NB4 (cell line): ENCODE results near the gene HTR1E.

ENCODE experiments used
- DNase-seq: peaks from one replicate; pipeline ENCODE4 v3.0.0; 2010; ENCODE audit warnings: low read depth
- H3K4me3 ChIP-seq: one replicate; pipeline ENCODE4 v1.5.1; 2011; ENCODE audit warnings: mild to moderate bottlenecking, low read depth, low read length, moderate library complexity
- MYC ChIP-seq: IDR thresholded peaks from 2 replicates; pipeline ENCODE4 v1.6.1; 2011; ENCODE audit warnings: low read depth, low read length
- POLR2A ChIP-seq: IDR thresholded peaks from 2 replicates; pipeline ENCODE4 v1.6.1; 2011; ENCODE audit warnings: mild to moderate bottlenecking; ENCODE audit not compliant: insufficient read length; ENCODE audit errors: extremely low read depth
- TF ChIP-seq, protein P1 (sequence below): IDR thresholded peaks from 2 replicates; pipeline ENCODE4 v1.6.1; 2011; ENCODE audit warnings: low read depth, low read length
- TF ChIP-seq, protein P2 (sequence below): IDR thresholded peaks from one replicate; pipeline ENCODE4 v1.5.1; 2012; ENCODE audit warnings: low read depth, low read length

HTR1E gene

DNA sequence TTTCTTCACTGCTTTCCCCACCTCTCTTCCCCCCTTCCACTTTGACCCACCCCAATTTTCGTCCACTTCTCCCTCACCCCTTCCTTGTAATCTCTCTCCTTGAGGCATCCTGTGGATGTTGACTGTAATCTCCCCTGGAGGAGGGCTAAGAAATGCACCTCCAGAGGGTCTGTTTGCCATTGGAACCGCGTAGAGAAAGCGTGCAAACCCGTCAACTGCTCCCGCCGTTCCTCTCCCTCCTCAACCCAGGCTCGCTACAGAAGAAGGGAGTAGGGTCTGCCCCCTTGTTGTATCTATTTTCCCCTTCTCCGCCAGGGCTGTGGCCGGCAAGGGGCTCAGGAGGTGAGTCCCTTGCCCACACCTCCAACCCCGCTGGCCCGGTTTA is 502 bp upstream of the HTR1E start:
- TF ChIP-seq MYC (no peak), POLR2A (no peak)
- TF ChIP-seq, protein P1, sequence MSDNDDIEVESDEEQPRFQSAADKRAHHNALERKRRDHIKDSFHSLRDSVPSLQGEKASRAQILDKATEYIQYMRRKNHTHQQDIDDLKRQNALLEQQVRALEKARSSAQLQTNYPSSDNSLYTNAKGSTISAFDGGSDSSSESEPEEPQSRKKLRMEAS = no peak
- TF ChIP-seq, protein P2, sequence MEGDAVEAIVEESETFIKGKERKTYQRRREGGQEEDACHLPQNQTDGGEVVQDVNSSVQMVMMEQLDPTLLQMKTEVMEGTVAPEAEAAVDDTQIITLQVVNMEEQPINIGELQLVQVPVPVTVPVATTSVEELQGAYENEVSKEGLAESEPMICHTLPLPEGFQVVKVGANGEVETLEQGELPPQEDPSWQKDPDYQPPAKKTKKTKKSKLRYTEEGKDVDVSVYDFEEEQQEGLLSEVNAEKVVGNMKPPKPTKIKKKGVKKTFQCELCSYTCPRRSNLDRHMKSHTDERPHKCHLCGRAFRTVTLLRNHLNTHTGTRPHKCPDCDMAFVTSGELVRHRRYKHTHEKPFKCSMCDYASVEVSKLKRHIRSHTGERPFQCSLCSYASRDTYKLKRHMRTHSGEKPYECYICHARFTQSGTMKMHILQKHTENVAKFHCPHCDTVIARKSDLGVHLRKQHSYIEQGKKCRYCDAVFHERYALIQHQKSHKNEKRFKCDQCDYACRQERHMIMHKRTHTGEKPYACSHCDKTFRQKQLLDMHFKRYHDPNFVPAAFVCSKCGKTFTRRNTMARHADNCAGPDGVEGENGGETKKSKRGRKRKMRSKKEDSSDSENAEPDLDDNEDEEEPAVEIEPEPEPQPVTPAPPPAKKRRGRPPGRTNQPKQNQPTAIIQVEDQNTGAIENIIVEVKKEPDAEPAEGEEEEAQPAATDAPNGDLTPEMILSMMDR = no peak
- no peak overlapping the region for H3K4me3 ChIP-seq
- DNase-seq = no peak

DNA sequence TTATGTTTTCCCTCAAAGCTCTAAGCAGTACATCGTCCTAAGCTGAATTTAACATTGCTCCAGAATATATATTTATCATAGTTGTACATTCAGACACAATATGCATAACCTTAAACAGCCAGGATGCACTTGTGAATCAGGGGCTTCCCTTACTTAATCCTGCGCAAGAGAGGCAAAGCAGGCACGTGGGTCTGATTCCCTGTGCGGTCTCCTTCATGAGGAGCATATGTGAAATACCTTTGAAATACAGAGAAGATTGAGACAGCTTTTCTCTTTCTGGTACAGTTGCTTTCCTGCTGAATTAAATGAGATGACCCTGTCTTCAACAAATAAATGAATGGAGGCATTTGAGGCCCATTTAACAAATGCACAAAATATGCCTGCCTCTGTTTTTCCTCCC is 1.5 kb downstream of the HTR1E start:
- H3K4me3 ChIP-seq = no peak overlapping the region
- TF ChIP-seq MYC = no peak

DNA sequence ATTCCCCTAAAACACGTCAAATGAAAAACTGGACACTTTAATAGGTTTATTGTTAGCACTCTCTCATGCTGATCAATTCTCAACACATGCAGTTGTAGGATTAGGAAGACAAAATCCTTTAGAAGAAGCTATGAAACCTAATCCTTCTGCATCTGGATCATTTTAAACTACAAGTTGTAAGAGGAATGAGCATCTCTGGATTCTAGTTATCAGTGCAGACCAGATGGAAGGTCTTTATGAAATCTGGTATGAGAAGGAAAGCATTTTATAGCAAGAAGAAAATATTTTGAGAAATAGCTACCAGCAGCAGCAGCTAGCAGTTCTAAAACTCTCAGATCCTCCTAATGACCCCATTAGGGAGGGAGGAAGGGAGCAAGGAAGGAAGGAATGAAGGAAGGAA is 4.1 kb downstream of the HTR1E start:
- no peak for DNase-seq
- TF ChIP-seq, protein P1 = no peak
- no peak overlapping the region for H3K4me3 ChIP-seq

More for the DNA sequence above, 1.5 kb downstream of the HTR1E start:
- DNase-seq = no peak

DNA sequence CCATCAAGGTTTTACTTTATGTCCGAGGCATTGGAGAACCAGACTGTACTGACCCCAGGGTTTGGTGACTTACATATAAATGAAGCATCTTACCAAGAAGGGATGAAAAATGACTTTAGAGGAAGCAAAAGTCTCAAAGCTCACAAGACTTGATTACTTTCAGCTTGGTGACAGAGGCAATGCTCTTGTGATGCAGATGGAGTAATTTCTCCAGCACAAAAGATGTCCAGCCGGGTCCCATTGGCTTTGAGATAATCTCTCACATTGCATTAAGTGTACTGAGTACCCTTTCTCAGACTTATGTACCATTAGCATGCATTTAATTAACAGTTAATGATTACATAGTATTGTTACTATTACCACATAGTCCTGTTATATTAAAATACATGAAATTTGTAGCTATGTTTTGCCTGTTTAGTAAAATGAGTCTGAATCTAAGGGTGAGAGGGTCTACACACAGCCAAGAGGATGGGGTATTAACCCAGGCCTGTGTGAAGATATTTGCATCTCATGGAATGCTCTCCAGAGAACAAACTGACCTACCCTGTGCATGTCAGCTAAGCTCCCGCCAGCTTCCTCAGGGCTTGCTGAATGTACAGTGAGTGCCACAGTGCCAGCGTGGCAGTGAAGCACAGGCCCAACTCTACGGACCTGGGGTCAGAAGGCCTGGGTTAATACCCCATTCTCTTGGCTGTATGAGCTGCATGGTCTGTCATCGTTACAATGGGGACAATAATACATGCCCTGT is 5.6 kb downstream of the HTR1E start:
- TF ChIP-seq, protein P2 = no peak
- TF ChIP-seq POLR2A (no peak), MYC (no peak)
- TF ChIP-seq, protein P1 = no peak
- DNase-seq = no peak

DNA sequence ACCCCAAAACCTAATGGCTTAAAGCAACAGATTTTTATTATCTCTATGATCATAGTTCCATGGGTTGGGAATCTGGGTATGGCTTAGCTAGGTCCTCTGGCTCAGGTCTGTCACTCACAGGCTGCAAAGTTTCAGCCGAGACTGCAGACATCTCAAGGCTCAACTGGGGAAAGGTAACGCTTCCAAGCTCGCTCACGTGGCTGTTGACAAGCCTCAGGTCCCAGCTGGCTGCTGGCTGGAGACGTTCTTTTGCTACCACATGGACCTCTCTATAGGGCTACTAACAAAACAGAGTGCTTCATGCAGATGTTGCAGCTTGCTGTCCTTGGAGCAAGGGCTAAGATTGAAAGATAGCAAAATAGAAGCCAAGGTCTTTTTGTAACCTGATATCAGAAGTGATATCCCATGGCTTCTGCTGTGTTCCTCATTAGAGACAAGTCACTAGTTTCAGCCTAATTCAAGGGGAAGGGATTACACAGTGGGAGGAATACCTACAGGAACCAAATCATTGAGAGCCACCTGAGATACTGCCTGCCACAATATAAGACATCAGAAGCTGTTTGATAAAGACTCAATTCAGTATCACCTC is 6.6 kb downstream of the HTR1E start:
- no peak for TF ChIP-seq POLR2A
- TF ChIP-seq MYC = no peak
- TF ChIP-seq, protein P2 = no peak
- TF ChIP-seq, protein P1 = no peak
- DNase-seq = no peak
- no peak overlapping the region for H3K4me3 ChIP-seq

More for the DNA sequence above, 5.6 kb downstream of the HTR1E start:
- H3K4me3 ChIP-seq = no peak overlapping the region

DNA sequence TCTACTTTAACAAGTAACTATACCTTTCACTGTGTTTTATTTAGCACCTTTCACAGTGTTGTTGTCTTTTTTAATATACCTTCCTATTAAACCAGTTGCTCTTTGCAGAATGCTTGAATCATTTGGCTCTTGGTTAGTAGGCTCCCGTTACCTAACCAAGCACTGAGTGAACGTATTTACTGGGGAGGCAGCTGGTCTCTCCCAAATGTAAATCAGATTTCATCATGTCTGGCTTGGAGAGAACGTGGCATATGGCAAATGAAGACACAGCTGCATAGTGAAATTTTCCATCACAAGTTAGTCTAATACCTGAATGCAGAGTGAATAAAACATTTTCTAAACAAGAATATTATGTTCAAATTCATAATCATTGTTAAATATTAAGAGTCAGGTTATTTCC is 12.4 kb downstream of the HTR1E start:
- DNase-seq = no peak
- TF ChIP-seq, protein P1 = no peak
- TF ChIP-seq, protein P2 = no peak
- TF ChIP-seq MYC (no peak), POLR2A (no peak)
- no peak overlapping the region for H3K4me3 ChIP-seq

DNA sequence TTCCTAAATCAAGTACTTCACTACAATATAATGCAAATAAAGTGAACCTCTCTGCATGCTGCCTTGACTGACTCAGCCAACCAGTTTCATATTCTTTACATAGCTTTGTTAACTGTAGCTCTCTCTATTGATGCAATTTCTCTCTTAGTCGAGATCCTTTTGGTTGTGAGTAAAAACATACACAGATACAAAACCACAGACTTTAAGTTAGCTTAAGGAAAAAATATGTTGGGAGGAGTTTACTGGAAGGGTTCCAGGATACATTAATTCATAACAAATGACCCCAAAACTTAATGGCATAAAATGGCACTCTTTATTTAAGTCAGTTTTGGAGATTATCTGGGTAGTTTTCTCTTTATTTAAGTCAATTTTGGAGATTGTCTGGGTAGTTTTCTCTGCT is 15.7 kb downstream of the HTR1E start:
- TF ChIP-seq MYC = no peak
- TF ChIP-seq, protein P2 = no peak
- TF ChIP-seq, protein P1 = no peak
- no peak for DNase-seq
- H3K4me3 ChIP-seq = no peak overlapping the region
